Spleen (tissue), 7 donors: ENCODE results near the gene TBC1D22A.
A peak's percentile ranks its signal among the peaks of the same experiment; 100 is the strongest.

Experiments
- CTCF ChIP-seq, 11 experiments: fragments of 200-600 bp in 7 of 11; fragments of 450-650 bp in 4 of 11; sonication (generic) in 4 of 11; IDR thresholded peaks in 8 of 11; conservative IDR thresholded peaks in 3 of 11; 1 replicate in 7 of 11; 2 replicates in 4 of 11; pipeline versions ENCODE4 v1.4.0 to v1.8.0; 2016 to 2021; ENCODE audit warnings: antibody characterized with exemption in 11 of 11, inconsistent platforms in 4 of 11, mild to moderate bottlenecking in 1 of 11
- POLR2A ChIP-seq, 3 donors: fragments of 450-650 bp; IDR thresholded peaks; one replicate each; pipeline ENCODE4 v1.5.1; 2017; ENCODE audit warnings: antibody characterized with exemption in 3 of 3, mild to moderate bottlenecking in 1 of 3
- POLR2AphosphoS5 ChIP-seq, 3 donors: sonication (generic); formaldehyde crosslinking; IDR thresholded peaks; one replicate each; pipeline ENCODE4 v1.5.1; 2017; ENCODE audit warnings: antibody characterized with exemption in 3 of 3
- donor health status: DM: no; HTN: no; CAD: no; lungs with moderate emphysema.
- donor health status: DM: no; HTN: no; CAD: no.
- donor health status: DM: no; HTN: no; CAD: no.

- TF ChIP-seq CTCF (IDR thresholded peaks at IDR 0.05 in 8 of 11, conservative IDR thresholded peaks at IDR 0.05 in 3 of 11), result no peak
- peak in 1 of 3 donors; percentile 20 for TF ChIP-seq POLR2AphosphoS5 (IDR thresholded peaks at IDR 0.05)
- no peak for TF ChIP-seq POLR2A (IDR thresholded peaks at IDR 0.05)
Observed at GRCh38 chr22:47065756-47066615, 303.5 kb downstream of the TBC1D22A start.
